Body of pancreas (tissue), 4 donors: ENCODE data around the gene SUPT5H.

Source experiments
- CTCF ChIP-seq, 7 experiments: fragments of 450-650 bp in 4 of 7; fragments of 200-600 bp in 3 of 7; sonication (generic) in 3 of 7; IDR thresholded peaks; one replicate each; pipeline ENCODE4 v1.5.1; 2016 to 2019; ENCODE audit warnings: antibody characterized with exemption in 7 of 7
- POLR2A ChIP-seq, 3 donors: fragments of 450-650 bp; IDR thresholded peaks; one replicate each; pipeline ENCODE4 v1.6.1; 2016; ENCODE audit warnings: antibody characterized with exemption in 3 of 3, mild to moderate bottlenecking in 2 of 3

- TF ChIP-seq CTCF (IDR thresholded peaks at IDR 0.05) (peak in 1 of 7 experiments; percentile 11), POLR2A (IDR thresholded peaks at IDR 0.05) (peak in 2 of 3 donors; percentile 64 to 71)
Measured at GRCh38 chr19:39411081-39411831, 34.1 kb upstream of the SUPT5H start.
